B cell (primary cell): Measurements from ENCODE around the gene HSPA1A. TPM values are rescaled to one million over a fixed set of nuclear protein-coding genes. Genes with fewer than 3 reads are reported as not detected.
A peak's percentile ranks its signal among the peaks of the same experiment; 100 is the strongest.

Source experiments
- ATAC-seq: fragments of 200-7000 bp; cut with Tn5 transposase; one replicate; pipeline ENCODE4 v1.10.0; 2021; ENCODE audit warnings: low read depth, mild to moderate bottlenecking, moderate number of reproducible peaks, moderate library complexity
- CTCF ChIA-PET: fragments of 350-600 bp; sonication (Branson Sonifier 250); formaldehyde crosslinking; loops from one replicate; lab custom pipeline; 2021; ENCODE audit warnings: antibody characterized with exemption, inconsistent platforms; lab: Charles Lee
- POLR2A ChIA-PET: fragments of 350-600 bp; sonication (Branson Sonifier 250); formaldehyde crosslinking; loops from one replicate; lab custom pipeline; 2021; ENCODE audit warnings: antibody characterized with exemption; lab: Charles Lee
- DNase-seq: peaks from one replicate; pipeline ENCODE4 v3.0.0; 2013
- H2AFZ ChIP-seq: 2 replicates; pipeline ENCODE4 v1.6.1; 2012; ENCODE audit warnings: mild to moderate bottlenecking, low read depth, low read length; ENCODE audit not compliant: insufficient read depth, poor library complexity, severe bottlenecking
- H3K27ac ChIP-seq, 2 donors: 1 replicate in 1 of 2; 2 replicates in 1 of 2; pipeline ENCODE4 v1.5.1; 2012 to 2013; ENCODE audit warnings: low read length in 2 of 2, mild to moderate bottlenecking in 2 of 2, moderate library complexity in 1 of 2
- H3K27me3 ChIP-seq, 4 experiments: fragments of 200-600 bp in 1 of 4; sonication (generic) in 1 of 4; replicated peaks in 1 of 4; 1 replicate in 2 of 4; 2 replicates in 2 of 4; pipeline versions ENCODE4 v1.6.1 to v1.7.0; 2013 to 2016; ENCODE audit warnings: low read length in 3 of 4, mild to moderate bottlenecking in 2 of 4, mixed read lengths in 1 of 4, moderate library complexity in 1 of 4; ENCODE audit not compliant: insufficient read depth in 4 of 4, control insufficient read depth in 3 of 4; ENCODE audit errors: control extremely low read depth in 1 of 4
- H3K36me3 ChIP-seq, 2 experiments: replicated peaks in 1 of 2; 1 replicate in 1 of 2; 2 replicates in 1 of 2; pipeline versions ENCODE4 v1.6.1 to v1.7.1; 2013; ENCODE audit warnings: low read length in 1 of 2; ENCODE audit not compliant: insufficient read depth in 2 of 2, control insufficient read depth in 1 of 2; ENCODE audit errors: control extremely low read depth in 1 of 2, extremely low read depth in 1 of 2
- H3K4me1 ChIP-seq, 2 donors: fragments of 200-600 bp in 1 of 2; sonication (generic) in 1 of 2; 1 replicate in 1 of 2; 2 replicates in 1 of 2; pipeline versions ENCODE4 v1.5.1 to v1.6.1; 2013 to 2017; ENCODE audit warnings: low read length in 2 of 2; ENCODE audit not compliant: control insufficient read depth in 2 of 2, insufficient read depth in 2 of 2
- H3K4me2 ChIP-seq: replicated peaks from 2 replicates; pipeline ENCODE3; 2012; ENCODE audit warnings: mild to moderate bottlenecking, low read depth, low read length; ENCODE audit not compliant: poor library complexity, severe bottlenecking
- H3K4me3 ChIP-seq, 5 experiments: fragments of 200-600 bp in 1 of 5; sonication (generic) in 1 of 5; 1 replicate in 3 of 5; 2 replicates in 2 of 5; pipeline versions ENCODE4 v1.5.1 to v1.7.0; 2011 to 2016; ENCODE audit warnings: low read length in 4 of 5, mild to moderate bottlenecking in 4 of 5, low read depth in 2 of 5, control low read depth in 1 of 5, moderate library complexity in 1 of 5; ENCODE audit not compliant: insufficient read depth in 1 of 5; ENCODE audit errors: control extremely low read depth in 1 of 5, extremely low read depth in 1 of 5
- H3K79me2 ChIP-seq: fragments of 200-600 bp; sonication (generic); one replicate; pipeline ENCODE4 v1.6.0; 2016; ENCODE audit warnings: low read length; ENCODE audit not compliant: control insufficient read depth, insufficient read depth
- H3K9ac ChIP-seq: fragments of 200-600 bp; sonication (generic); 2 replicates; pipeline ENCODE4 v1.6.1; 2017; ENCODE audit warnings: mild to moderate bottlenecking, low read length, moderate library complexity
- H3K9me3 ChIP-seq, 3 donors: one replicate each; pipeline versions ENCODE4 v1.6.1 to v1.7.1; 2013; ENCODE audit warnings: low read length in 2 of 3; ENCODE audit not compliant: control insufficient read depth in 2 of 3, insufficient read depth in 1 of 3; ENCODE audit errors: control extremely low read depth in 1 of 3
- H4K20me1 ChIP-seq: 2 replicates; pipeline ENCODE4 v1.6.0; 2012; ENCODE audit warnings: mild to moderate bottlenecking, low read length; ENCODE audit not compliant: insufficient read depth, control insufficient read depth, poor library complexity, severe bottlenecking
- H3K27ac Mint-ChIP-seq: one replicate; pipeline ENCODE4 v1.8.0; 2021; ENCODE audit warnings: mixed read lengths
- H3K27me3 Mint-ChIP-seq: one replicate; pipeline ENCODE4 v1.8.0; 2021; ENCODE audit warnings: mixed read lengths
- H3K4me1 Mint-ChIP-seq: one replicate; pipeline ENCODE4 v1.8.0; 2021; ENCODE audit warnings: mixed read lengths
- H3K4me3 Mint-ChIP-seq: one replicate; pipeline ENCODE4 v1.8.0; 2021; ENCODE audit warnings: mixed read lengths
- H3K9me3 Mint-ChIP-seq: one replicate; pipeline ENCODE4 v1.8.0; 2022; ENCODE audit warnings: mixed read lengths; ENCODE audit not compliant: insufficient read depth
- CTCF ChIP-seq: fragments of 200-600 bp; IDR thresholded peaks from one replicate; pipeline ENCODE4 v1.8.0; 2022; ENCODE audit warnings: antibody characterized with exemption, mild to moderate bottlenecking
- EZH2 ChIP-seq: IDR thresholded peaks from 2 replicates; pipeline ENCODE4 v1.6.1; 2012; ENCODE audit warnings: borderline replicate concordance, low read depth, mild to moderate bottlenecking, moderate library complexity, low read length; ENCODE audit not compliant: insufficient read depth, poor library complexity, severe bottlenecking
- WGBS: methylation state at CpG from one replicate; pipeline ENCODE4 v1.1.5; 2013; ENCODE audit warnings: missing lambda C conversion rate; ENCODE audit not compliant: insufficient coverage; 5-methylcytosine and 5-hydroxymethylcytosine counted together
- intact Hi-C: fragments of 100-400 bp; cut with micrococcal nuclease; formaldehyde crosslinking; loops from one replicate; pipeline ENCODE4 v1.10.0; 2022
- polyA minus RNA-seq: library from RNA; depleted of rRNA, polyadenylated mRNA; stranded (reverse); fragments of >200 nt; gene quantifications from 2 replicates; pipeline ENCODE4 v1.2.3, GENCODE V29; 2012
- polyA plus RNA-seq: library from polyadenylated mRNA; depleted of rRNA; stranded (reverse); fragments of >200 nt; gene quantifications from 2 replicates; pipeline ENCODE4 v1.2.3, GENCODE V29; 2012
- total RNA-seq, 2 donors: library from RNA; stranded (reverse); fragments of 120-200 nt in 1 of 2; gene quantifications; 1 replicate in 1 of 2; 2 replicates in 1 of 2; pipeline versions ENCODE4 v1.2.3 to v1.2.4, GENCODE V29; 2013 to 2022

The HSPA1A gene
- 58.8 and 61.2 TPM in 2 replicates for total RNA-seq
- total RNA-seq (2013): 26.3 TPM
- 63.3 and 129 TPM in 2 replicates for polyA plus RNA-seq
- polyA minus RNA-seq: 88.2 and 93.6 TPM in 2 replicates

DNA sequence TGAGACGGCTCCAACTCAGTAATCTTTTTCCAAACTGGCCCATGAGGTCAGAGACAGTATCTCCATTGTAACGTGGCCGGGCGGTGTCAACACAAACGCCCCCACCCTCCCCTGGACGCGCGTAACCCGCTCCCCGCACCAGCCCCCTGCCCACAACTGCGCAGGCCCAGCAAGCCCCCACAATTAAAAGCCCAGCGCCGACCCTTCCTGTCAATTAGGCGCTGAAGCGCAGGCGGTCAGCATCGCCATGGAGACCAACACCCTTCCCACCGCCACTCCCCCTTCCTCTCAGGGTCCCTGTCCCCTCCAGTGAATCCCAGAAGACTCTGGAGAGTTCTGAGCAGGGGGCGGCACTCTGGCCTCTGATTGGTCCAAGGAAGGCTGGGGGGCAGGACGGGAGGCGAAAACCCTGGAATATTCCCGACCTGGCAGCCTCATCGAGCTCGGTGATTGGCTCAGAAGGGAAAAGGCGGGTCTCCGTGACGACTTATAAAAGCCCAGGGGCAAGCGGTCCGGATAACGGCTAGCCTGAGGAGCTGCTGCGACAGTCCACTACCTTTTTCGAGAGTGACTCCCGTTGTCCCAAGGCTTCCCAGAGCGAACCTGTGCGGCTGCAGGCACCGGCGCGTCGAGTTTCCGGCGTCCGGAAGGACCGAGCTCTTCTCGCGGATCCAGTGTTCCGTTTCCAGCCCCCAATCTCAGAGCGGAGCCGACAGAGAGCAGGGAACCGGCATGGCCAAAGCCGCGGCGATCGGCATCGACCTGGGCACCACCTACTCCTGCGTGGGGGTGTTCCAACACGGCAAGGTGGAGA is at the start of gene HSPA1A, which contains the start of gene HSPA1L:
TSS of gene HSPA1A (plus strand) at position 519 of the 814 bp plus-strand sequence. CDS start at position 733, 214 bp downstream.
TSS of gene HSPA1L (minus strand) at position 259 of the 814 bp plus-strand sequence. CDS start 3,311 bp downstream, outside the sequence.
- no peaks in the 10 kb centered on the region for H3K27me3 Mint-ChIP-seq
- peak; percentile 74 for DNase-seq
- peak; percentile 59 for ATAC-seq
- Histone ChIP-seq H3K27me3 (no peaks in the 10 kb centered on the region), H3K9ac (peak within 1 kb of the TSS; percentile 69), H3K27ac (peak within 1 kb of the TSS; percentile 11 to 73), H2AFZ (peak within 1 kb of the TSS; percentile 87), H4K20me1 (no peaks in the 10 kb centered on the region), H3K4me3 (peak within 1 kb of the TSS; percentile 50 to 79 (median 73)), H3K9me3 (no peaks in the 10 kb centered on the region), H3K36me3 (no peaks in the 10 kb centered on the region), H3K4me1 (peaks cover 15 to 30% of the 10 kb centered on the region in 2 donors), H3K4me2 (peak within 1 kb of the TSS; percentile 94), H3K79me2 (peaks cover 12% of the 10 kb centered on the region)
- no peak for TF ChIP-seq EZH2
- TF ChIP-seq CTCF: no peak
- peaks cover 22% of the 10 kb centered on the region for H3K4me1 Mint-ChIP-seq
- ChIA-PET POLR2A (interaction anchor here (0.6 to 2.9 kb wide), 16 partner anchors 9 to 247 kb away, joined by 3 to 37 read pairs (median 6); partner anchors contain the start of genes DDAH2, LSM2, MPIG6B and MSH5), CTCF (interaction anchor here (0.9 to 3.6 kb wide), 9 partner anchors 9 to 134 kb away, joined by 3 to 49 read pairs (median 4); partner anchors contain the start of genes DDAH2, LSM2, LY6G5C and VARS1)
- intact Hi-C loops: loop anchor here (2.0 to 5.0 kb wide), 3 partner anchors 16 to 47 kb away; partner anchors contain the start of gene NEU1
- H3K9me3 Mint-ChIP-seq: no peaks in the 10 kb centered on the region
- peak within 1 kb of the TSS; percentile 93 for H3K27ac Mint-ChIP-seq
- WGBS: under 1% methylated on average over 48 of the region's 56 CpGs
- peak within 1 kb of the TSS; percentile 96 for H3K4me3 Mint-ChIP-seq
